Measurements from ENCODE around the gene ZNF205.
A peak's percentile ranks its signal among the peaks of the same experiment; 100 is the strongest.
"Not testable (repeated sequence)": the region's sequence is repeated elsewhere in the genome, so short reads cannot be mapped to it uniquely, and the experiment has no call there.

The ZNF205 gene

GRCh38 chr16:3112058-3112880 is at the start of gene ZNF205:
ZNF205 (plus strand) TSS chr16:3112586; CDS start chr16:3113431, 845 bp downstream.
- DNase-seq: no peak

GRCh38 chr16:3063625-3064386 is 48.6 kb upstream of the ZNF205 start:
- no peak for DNase-seq

GRCh38 chr16:3065069-3065741 is 47.2 kb upstream of the ZNF205 start, which contains the start of gene IL32:
IL32 (plus strand) TSS chr16:3065640; CDS start chr16:3065812, 172 bp downstream.
- peak; percentile 77 to 81 for DNase-seq

GRCh38 chr16:3065742-3066439 is 46.5 kb upstream of the ZNF205 start:
- DNase-seq: peak in 1 of 2 donors; percentile 42

GRCh38 chr16:3066440-3066748 is 46.0 kb upstream of the ZNF205 start:
- DNase-seq: no peak

- no peak for DNase-seq
These were observed 43.9 kb upstream of the ZNF205 start for GRCh38 chr16:3068487-3068886.

- DNase-seq: not testable (repeated sequence)
These were observed 43.2 kb upstream of the ZNF205 start for GRCh38 chr16:3069146-3069545.

GRCh38 chr16:3070608-3071111 is 41.7 kb upstream of the ZNF205 start:
- no peak for DNase-seq

GRCh38 chr16:3071655-3072054 is 40.7 kb upstream of the ZNF205 start:
- no peak for DNase-seq

- not testable (repeated sequence) for DNase-seq
These were observed 40.2 kb upstream of the ZNF205 start for GRCh38 chr16:3072148-3072547.

- not testable (repeated sequence) for DNase-seq
These were observed 39.7 kb upstream of the ZNF205 start for GRCh38 chr16:3072576-3073263.

GRCh38 chr16:3073448-3073847 is 38.9 kb upstream of the ZNF205 start:
- DNase-seq: no peak

GRCh38 chr16:3074860-3075522 is 37.4 kb upstream of the ZNF205 start:
- DNase-seq: peak; percentile 73 to 75

- no peak for DNase-seq
These were observed 36.9 kb upstream of the ZNF205 start for GRCh38 chr16:3075523-3075915.

- DNase-seq: not testable (repeated sequence)
These were observed 36.4 kb upstream of the ZNF205 start for GRCh38 chr16:3075946-3076345.

- no peak for DNase-seq
These were observed 35.8 kb upstream of the ZNF205 start for GRCh38 chr16:3076577-3076976.

GRCh38 chr16:3080024-3080423 is 32.4 kb upstream of the ZNF205 start:
- DNase-seq: no peak

- DNase-seq: not testable (repeated sequence)
These were observed 30.4 kb upstream of the ZNF205 start for GRCh38 chr16:3081957-3082356.

- not testable (repeated sequence) for DNase-seq
These were observed 29.0 kb upstream of the ZNF205 start for GRCh38 chr16:3083408-3083807.

- no peak for DNase-seq
These were observed 27.9 kb upstream of the ZNF205 start for GRCh38 chr16:3084491-3084890.

- no peak for DNase-seq
These were observed 27.3 kb upstream of the ZNF205 start for GRCh38 chr16:3084969-3085670.
